ENCODE results near the gene TGM5. TPM values are rescaled to one million over a fixed set of nuclear protein-coding genes. Genes with fewer than 3 reads are reported as not detected.
"Not testable (repeated sequence)": the region's sequence is repeated elsewhere in the genome, so short reads cannot be mapped to it uniquely, and the experiment has no call there.

Gene TGM5
- total and polyA plus RNA-seq, 12 donors = 0.13 to 0.14 (median 0.14) TPM; not detected in 9

DNA sequence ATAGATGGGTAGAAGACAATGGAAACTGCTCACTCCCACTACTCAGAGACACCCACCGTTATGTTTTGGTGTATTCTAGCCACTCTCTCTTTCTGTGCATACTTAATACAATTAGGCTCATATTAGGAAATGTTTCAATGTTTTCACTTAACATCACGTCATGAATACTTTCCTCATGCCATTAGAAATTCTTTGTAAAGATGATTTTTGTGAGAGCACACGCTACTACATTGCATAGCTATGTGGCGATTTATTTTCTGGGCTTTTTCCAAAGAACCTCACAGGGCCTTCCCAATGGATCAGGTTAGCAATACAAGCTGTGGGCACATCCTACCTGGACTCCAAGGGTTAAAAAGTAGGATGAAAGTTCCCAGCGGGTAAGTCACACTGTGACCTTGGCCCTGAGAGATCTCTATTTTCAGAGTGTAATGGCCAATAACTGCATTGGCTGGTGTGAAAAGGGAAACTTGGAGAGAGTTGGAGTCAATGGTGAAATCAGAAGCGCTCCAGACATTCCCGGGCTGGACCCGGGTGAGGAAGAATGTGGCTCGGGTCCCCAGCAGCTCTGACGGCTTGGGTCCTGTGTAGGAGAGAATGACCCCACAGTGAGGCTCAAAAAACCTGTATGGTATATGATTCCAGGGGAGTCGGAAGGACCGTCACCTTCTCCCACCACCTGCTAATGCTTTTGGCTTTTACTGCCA is 25.8 kb upstream of the TGM5 start:
- Histone ChIP-seq H3K27ac (no peak overlapping the region), H3K27me3 (peaks cover 16% of the 10 kb centered on the region), H3K4me3 (no peak overlapping the region), H3K4me1 (replicated peaks in 1 of 2) (no peaks in the 10 kb centered on the region), H3K9me3 (replicated peaks in 1 of 3) (no peaks in the 10 kb centered on the region), H3K36me3 (replicated peaks in 1 of 2) (no peaks in the 10 kb centered on the region)
- DNase-seq = peak in 1 of 7 donors; percentile 7
- 47 to 57% (median 53%) methylated on average over 12 of the region's 12 CpGs for WGBS, 4 donors
- intact Hi-C loops (cut with DNase I) = no loop called here
- TF ChIP-seq, protein P1, sequence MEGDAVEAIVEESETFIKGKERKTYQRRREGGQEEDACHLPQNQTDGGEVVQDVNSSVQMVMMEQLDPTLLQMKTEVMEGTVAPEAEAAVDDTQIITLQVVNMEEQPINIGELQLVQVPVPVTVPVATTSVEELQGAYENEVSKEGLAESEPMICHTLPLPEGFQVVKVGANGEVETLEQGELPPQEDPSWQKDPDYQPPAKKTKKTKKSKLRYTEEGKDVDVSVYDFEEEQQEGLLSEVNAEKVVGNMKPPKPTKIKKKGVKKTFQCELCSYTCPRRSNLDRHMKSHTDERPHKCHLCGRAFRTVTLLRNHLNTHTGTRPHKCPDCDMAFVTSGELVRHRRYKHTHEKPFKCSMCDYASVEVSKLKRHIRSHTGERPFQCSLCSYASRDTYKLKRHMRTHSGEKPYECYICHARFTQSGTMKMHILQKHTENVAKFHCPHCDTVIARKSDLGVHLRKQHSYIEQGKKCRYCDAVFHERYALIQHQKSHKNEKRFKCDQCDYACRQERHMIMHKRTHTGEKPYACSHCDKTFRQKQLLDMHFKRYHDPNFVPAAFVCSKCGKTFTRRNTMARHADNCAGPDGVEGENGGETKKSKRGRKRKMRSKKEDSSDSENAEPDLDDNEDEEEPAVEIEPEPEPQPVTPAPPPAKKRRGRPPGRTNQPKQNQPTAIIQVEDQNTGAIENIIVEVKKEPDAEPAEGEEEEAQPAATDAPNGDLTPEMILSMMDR (IDR thresholded peaks at IDR 0.05) = no peak
- TF ChIP-seq POLR2A (IDR thresholded peaks at IDR 0.05) = no peak

DNA sequence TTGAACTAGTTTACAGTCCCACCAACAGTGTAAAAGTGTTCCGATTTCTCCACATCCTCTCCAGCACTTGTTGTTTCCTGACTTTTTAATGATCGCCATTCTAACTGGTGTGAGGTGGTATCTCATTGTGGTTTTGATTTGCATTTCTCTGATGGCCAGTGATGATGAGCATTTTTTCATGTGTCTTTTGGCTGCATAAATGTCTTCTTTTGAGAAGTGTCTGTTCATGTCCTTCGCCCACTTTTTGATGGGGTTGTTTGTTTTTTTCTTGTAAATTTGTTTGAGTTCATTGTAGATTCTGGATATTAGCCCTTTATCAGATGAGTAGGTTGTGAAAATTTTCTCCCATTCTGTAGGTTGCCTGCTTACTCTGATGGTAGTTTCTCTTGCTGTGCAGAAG is 22.9 kb upstream of the TGM5 start:
- not testable (repeated sequence) for H3K4me3 ChIP-seq; H3K36me3 ChIP-seq (replicated peaks in 1 of 2); H3K9me3 ChIP-seq (replicated peaks in 1 of 3); H3K4me1 ChIP-seq (replicated peaks in 1 of 2); DNase-seq; H3K27ac ChIP-seq
- intact Hi-C loops (cut with DNase I) = loop anchor here in 1 of 2 donors (5.0 kb wide), 1 partner anchor 62 kb away; no protein-coding TSS in a partner anchor
- WGBS, 4 donors = 90 to 100% (median 93%) methylated on average over 2 of the region's 3 CpGs
- peaks cover 12% of the 10 kb centered on the region for H3K27me3 ChIP-seq

DNA sequence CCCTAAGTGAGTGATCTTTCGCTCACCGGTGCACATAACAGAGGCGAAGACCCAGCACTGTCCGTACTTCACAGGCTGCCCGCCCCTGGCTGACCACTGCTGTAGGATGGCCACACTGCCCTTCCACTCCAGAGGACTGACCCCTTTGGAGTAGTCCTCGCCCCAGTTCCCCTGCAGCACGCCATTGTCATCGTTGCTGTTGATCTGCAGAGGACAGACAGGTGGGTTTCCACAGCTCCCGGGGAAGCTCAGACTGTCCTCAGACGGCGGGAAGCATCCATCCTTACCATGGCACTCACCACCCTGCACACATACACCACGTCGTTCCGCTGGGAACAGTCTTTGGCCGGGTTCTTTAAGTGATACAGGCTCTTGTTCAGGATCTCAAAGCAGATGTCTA is 20.5 kb upstream of the TGM5 start:
- no peak for TF ChIP-seq POLR2A (IDR thresholded peaks at IDR 0.05)
- TF ChIP-seq, protein P1 (IDR thresholded peaks at IDR 0.05) = no peak
- 61 to 70% (median 65%) methylated on average over 14 to 15 of the region's 15 CpGs for WGBS, 4 donors
- intact Hi-C loops (cut with DNase I) = loop anchor here (2.0 to 5.0 kb wide), 2 partner anchors 60 kb away; no protein-coding TSS in a partner anchor
- H3K27ac ChIP-seq = no peak overlapping the region
- no peak overlapping the region for H3K4me3 ChIP-seq
- H3K9me3 ChIP-seq (replicated peaks in 1 of 3) = no peaks in the 10 kb centered on the region
- DNase-seq = no peak
- H3K36me3 ChIP-seq (replicated peaks in 1 of 2) = no peaks in the 10 kb centered on the region
- H3K4me1 ChIP-seq (replicated peaks in 1 of 2) = no peaks in the 10 kb centered on the region
- peaks cover 6% of the 10 kb centered on the region for H3K27me3 ChIP-seq

DNA sequence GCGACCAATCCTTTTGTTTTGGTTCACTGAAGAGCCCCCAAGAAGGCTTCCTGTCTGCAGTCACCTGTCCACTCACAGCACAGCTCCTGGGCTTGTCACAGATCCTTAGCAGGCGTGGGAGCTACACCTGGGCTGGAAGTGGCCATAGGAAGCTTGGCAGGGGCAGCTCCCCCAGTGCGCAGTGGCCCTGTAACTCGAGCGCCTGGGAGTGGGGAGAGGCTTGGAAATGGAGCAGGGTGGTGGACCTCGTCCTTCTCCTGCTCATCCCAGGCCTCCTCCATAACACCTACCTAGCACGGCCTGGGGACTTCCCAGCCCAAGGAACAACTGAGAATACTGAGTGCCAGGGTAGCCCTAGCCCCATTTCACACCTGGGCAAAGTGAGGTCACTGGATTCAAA is 19.3 kb upstream of the TGM5 start:
- no peaks in the 10 kb centered on the region for H3K9me3 ChIP-seq (replicated peaks in 1 of 3)
- no peak overlapping the region for H3K27ac ChIP-seq
- no peaks in the 10 kb centered on the region for H3K36me3 ChIP-seq (replicated peaks in 1 of 2)
- TF ChIP-seq, protein P1 (IDR thresholded peaks at IDR 0.05) = no peak
- TF ChIP-seq POLR2A (IDR thresholded peaks at IDR 0.05) = no peak
- H3K4me3 ChIP-seq = no peak overlapping the region
- peaks cover 6% of the 10 kb centered on the region for H3K27me3 ChIP-seq
- intact Hi-C loops (cut with DNase I) = loop anchor here (2.0 to 5.0 kb wide), 2 partner anchors 59 kb away; no protein-coding TSS in a partner anchor
- DNase-seq = no peak
- no peaks in the 10 kb centered on the region for H3K4me1 ChIP-seq (replicated peaks in 1 of 2)
- WGBS, 4 donors = 47 to 80% (median 54%) methylated on average over 1 to 7 of the region's 7 CpGs

DNA sequence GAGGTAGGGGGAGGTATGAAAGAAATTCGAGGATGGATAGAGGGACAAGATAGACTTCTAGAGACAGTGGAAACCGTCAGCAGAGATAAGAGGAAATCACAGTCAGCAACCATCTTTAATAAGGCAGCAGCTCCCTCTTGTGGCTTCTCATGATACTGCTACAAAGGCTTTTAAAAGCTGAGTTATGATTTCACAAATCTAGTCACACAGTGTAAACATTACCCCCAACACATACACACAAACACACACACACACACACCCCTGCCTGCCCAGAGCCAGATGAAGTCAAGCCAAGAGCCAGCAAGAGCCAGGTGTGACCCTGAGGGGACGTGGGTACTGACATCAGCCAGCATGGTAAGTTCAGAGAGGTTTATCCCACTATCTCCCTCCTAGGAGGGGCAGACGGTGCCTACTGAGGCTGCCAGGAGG is 18.9 kb upstream of the TGM5 start:
- peaks cover 6% of the 10 kb centered on the region for H3K27me3 ChIP-seq
- TF ChIP-seq POLR2A (IDR thresholded peaks at IDR 0.05) = no peak
- TF ChIP-seq, protein P1 (IDR thresholded peaks at IDR 0.05) = peak; percentile 68 to 96 (median 91)
- DNase-seq = peak; percentile 34 to 77 (median 56)
- H3K9me3 ChIP-seq (replicated peaks in 1 of 3) = no peaks in the 10 kb centered on the region
- H3K4me3 ChIP-seq = no peak overlapping the region
- H3K4me1 ChIP-seq (replicated peaks in 1 of 2) = no peaks in the 10 kb centered on the region
- H3K27ac ChIP-seq = no peak overlapping the region
- WGBS, 4 donors = 0 to 10% (median 3%) methylated on average over 3 to 4 of the region's 4 CpGs
- H3K36me3 ChIP-seq (replicated peaks in 1 of 2) = no peaks in the 10 kb centered on the region
- intact Hi-C loops (cut with DNase I) = loop anchor here (2.0 to 5.0 kb wide), 2 partner anchors 58 to 59 kb away; no protein-coding TSS in a partner anchor

Measured in adrenal gland (tissue), 12 donors.